HG03025 (cell line): ENCODE measurements around the gene YTHDC1.
"Not testable (repeated sequence)": the region's sequence is repeated elsewhere in the genome, so short reads cannot be mapped to it uniquely, and the experiment has no call there.

Experiments
- ATAC-seq: cut with Tn5 transposase; IDR thresholded peaks from one replicate; pipeline ENCODE4 v1.9.1; 2021; ENCODE audit warnings: mild to moderate bottlenecking, moderate library complexity; ENCODE audit not compliant: unreplicated experiment, low FRiP score

Gene YTHDC1

DNA sequence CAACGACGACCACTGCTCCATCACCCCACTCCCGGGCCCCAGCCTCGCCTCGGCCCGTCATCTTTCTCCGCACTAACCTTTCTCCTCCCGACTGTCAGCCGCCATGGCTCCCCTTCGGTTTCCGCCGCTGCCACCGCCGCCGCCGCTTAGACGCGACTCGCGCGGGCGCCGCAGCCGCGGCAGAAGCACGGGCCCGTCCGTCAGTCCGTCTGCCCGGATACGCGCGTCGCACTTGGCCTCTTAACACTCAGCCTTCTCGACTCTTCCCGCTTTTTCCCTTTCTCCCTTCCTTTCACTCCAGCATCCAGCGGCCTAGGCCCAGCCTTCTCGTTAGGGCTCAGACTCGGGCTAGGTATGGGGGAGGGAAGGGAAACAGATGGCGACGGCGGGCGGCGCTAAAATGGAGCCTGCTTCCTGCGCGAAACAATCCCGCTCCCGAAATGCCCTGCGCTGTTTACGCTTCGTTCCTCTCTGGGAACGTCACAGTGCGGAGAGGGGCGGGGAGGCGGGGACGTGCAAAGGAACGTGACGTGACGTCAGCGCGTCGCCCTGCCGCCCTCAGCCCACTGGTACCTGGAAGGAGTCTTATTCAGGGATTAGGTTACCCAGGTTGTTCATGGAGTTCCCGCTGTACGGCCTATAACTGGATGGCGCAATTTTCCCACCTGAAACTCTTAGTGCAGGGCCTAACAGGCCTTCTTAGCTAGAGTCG, at the start of gene YTHDC1:
Gene YTHDC1 (minus strand): TSS at position 442 of the 712 bp plus-strand sequence. CDS start 337 bp downstream, at position 105.
- peak; percentile 93 for ATAC-seq

DNA sequence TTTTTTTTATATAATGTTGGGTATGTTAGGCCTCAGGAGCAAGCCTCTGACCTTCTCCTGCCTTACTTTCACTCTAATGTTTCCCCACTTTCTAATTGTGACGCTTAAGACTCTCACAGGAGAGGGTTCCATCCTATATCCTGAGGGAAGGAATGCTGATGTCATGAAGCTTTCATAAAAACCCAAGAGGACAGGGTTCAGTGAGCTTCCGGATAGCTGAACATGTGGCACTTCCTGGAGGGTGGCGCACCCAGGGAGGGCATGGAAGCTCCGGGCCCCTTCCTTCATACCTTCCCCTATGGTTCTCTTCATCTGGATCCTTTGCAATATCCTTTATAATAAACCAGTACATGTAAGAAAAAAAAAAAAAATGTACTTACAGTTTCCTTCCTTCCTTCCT, 49.4 kb upstream of the YTHDC1 start:
- ATAC-seq: no peak

DNA sequence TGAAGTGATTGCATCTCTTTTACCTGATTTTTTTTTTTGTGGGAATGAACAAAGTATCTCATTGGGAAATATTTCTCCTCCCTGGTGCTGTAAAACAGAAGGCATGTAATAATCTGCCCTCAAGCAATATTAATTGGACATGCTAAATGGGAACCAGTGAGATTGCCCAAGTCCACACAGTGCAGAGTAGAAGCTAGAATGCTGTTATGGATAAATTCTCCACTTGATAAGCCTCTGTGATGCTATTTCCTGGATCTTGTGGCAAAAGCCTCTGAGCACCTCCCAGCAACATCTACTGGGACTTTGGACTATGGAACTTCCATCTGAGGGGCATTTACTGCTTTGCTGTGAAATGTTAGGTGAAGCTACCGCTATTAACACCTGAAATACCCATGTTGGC, 46.9 kb upstream of the YTHDC1 start:
- no peak for ATAC-seq

DNA sequence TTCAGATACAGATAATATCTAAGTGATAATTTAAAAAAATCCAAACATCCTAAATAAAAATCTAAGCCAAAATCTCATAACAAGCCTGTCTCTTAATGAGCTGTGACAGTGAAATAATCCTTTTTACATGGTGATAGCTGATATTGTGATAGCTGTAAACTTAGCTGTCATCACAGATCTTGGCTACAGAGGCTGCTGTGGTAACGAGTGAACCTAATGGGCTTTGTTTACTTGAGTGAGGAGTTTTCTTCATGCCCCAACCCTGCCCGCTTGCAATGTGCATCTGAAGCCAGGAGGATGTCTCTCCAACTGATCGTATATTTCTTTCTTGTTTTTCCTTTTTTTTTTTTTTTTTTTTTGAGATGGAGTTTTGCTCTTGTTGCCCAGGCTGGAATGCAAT, 41.5 kb upstream of the YTHDC1 start:
- ATAC-seq: no peak

DNA sequence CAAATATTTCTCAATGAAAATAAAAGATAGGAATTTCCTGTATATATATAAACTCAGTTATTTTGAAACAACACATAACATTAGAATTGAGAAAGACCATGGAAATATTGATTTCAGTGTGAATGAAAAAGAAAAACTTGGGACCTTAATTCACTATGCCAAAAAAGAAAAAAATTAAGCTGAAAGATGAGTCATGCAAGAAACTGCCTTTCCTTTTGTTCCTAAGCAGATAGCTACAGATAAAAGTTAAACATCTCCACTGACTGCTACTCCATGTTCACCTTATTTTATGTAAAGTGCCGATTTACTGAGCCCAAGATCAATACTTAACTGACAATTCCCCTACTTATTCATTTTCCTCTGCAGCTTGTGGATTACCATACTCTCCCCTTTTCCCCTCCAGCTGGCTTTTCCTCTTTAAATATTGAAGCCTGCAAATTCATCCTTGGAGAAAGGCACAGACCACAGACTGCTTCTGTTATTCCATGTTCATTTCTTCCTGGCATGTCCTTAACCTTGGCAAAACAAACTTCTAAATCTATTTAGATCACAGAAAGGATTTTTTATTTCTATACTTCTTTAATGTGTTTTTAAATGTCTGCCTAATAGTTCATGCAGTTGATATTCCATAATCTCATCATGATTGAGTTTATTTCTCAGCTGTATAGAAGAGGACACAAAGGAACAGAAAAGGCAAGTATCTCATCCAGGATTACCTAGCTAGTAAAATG, 40.5 kb upstream of the YTHDC1 start:
- no peak for ATAC-seq

DNA sequence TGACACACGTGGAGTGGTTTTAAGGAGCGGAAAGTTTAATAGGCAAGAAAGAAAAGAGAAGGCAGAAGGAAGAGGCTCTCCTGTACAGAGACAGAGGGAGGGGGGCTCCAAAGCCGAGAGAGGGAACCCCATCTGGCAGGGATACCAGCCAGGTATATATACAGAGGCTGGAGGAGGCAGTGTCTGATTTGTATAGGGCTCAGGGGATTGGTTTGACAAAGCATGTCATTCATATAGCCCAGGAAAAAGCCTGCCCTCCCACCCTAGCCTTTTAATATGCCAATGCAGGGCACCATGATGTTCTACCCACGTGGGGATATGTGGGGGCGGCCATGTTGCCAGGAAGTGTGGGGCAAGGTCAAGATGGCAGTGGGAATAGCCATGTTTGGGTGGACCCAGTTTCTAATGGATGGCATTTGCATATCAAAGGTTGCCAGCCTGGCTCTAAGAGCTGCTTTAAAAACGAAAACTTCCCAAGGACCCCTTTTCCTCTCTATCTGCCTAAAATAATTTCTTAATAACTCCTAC, 39.6 kb upstream of the YTHDC1 start:
- ATAC-seq: not testable (repeated sequence)

DNA sequence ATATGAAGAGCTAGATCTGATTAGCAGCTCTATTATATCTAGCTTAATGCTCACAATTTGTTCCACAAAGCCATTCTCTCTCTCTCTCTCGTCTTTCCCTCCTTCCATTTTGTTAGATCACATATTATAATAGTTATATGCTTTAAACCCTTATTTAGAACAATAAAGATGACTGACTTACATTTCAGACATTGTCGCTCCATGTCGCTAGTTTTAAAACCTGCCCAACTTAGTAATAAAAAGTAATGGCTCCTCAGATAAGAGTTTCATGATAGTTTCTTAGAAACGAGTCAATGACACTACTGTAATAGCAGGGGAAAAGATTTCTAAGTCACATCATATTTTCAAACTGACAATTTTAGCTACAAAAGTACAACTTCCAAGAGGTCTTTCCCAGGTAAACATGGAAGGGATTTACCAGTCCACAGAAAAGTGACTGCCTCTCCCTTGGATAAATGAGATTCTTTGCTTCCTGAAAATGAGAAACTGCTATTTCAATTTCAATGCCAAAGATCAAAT, 38.5 kb upstream of the YTHDC1 start:
- ATAC-seq: no peak

DNA sequence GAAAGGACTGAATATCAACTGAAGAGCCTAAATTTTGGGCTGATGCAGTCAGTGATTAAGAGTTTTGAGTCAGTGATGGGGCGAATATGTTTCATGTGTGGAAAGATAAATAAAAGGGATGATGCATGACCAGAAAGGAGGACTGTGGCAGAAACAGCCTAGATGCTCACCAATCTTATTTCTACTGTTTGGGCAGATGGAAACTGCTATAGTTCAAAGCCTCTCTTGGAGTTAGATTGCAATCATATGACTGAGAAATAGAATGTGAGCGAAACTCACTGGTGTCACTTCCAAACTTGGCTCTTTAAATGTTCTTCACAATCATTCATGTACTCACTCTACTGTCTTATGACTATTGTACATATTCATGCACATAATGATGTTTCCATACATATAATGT, 35.4 kb upstream of the YTHDC1 start:
- no peak for ATAC-seq

DNA sequence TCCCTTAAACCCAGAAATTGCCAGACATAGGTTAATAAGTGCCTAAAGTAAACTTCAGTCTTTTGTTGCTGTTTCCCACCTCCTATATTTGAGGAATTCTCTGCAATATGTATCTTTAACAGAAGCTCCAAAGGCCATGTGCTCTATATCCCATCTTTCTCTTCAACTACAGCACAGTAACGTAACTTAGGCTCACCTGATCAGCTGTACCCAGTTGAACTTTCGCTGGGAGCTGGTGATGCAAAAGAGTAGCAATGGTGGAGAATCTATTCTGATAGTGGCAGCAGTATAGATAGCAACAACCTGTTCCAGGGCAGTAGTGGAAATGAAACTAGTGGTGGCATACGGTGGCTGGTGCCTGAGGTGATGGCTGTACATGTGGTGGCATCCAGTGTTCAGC, 33.2 kb upstream of the YTHDC1 start:
- no peak for ATAC-seq

DNA sequence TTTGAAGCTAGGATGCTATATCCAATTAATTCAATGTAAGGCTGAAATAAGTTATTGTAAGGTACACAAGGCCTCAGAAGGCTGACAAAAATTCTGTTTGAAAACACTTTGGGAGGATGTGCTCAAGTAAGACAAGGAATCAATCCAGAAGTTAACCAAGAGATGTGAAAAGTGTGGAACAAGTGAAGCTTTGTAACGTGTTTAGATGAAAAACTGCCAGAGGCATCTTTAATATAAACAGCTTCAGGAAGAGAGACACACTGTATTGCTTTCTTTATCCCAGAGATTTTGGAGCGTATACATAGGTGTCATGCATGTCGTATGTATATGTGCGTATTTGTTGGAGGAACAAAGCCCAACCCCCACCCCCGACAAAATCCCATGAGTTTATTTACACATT, 28.3 kb upstream of the YTHDC1 start:
- no peak for ATAC-seq

DNA sequence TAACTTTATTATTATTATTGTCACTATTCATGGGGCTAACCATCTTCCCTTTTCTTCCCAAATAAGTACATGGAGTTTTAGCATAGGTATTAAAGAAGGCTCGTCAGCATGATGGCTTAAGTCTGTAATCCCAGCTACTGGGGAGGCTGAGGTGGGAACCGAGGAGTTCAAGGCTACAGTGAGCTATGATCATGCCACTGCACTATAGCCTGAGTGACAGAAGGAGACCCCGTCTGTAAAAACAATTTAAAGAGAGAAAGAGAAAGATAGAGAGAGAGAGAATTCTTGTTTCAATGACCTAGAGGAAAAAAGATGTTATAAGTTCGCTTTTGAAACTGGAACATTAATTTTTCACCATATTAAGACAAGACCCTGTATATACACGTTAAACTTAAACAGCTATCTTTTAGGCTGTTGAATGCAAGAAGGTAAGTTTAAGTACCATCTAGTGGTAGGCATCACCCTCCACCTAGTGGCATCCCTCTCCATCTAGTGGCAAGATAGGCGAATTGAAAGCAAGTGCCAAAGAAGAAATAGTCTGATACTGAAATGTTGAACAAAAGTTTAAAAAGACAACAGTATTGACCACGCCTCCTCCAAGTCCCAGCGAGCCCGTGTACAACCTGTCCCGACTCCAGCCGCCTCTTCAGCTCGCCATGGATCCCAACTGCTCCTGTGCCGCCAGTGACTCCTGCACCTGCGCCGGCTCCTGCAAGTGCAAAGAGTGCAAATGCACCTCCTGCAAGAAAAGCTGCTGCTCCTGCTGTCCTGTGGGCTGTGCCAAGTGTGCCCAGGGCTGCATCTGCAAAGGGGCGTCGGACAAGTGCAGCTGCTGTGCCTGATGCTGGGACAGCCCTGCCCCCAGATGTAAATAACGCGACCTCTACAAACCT, 26.0 kb upstream of the YTHDC1 start:
- ATAC-seq: peak; percentile 80

DNA sequence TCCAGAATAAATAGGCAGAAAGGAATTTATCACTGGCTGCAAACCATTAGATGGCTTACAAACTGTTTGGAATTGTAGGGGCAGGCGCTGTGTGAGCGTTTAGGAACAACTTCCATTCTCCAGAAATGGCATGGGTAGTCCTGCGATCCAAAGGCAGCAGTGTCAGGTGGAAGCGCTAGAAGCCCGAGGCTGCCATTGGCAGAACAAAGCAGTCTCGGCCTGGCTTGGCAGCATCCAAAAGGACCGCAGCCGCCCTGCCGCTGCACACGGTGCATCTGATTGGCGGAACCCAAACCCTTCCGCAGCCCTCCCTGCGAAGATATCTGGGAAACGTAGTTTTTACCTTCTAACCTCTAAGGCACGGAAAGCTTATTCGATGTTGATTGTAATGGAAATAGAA, 23.6 kb upstream of the YTHDC1 start:
- ATAC-seq: peak; percentile 71

DNA sequence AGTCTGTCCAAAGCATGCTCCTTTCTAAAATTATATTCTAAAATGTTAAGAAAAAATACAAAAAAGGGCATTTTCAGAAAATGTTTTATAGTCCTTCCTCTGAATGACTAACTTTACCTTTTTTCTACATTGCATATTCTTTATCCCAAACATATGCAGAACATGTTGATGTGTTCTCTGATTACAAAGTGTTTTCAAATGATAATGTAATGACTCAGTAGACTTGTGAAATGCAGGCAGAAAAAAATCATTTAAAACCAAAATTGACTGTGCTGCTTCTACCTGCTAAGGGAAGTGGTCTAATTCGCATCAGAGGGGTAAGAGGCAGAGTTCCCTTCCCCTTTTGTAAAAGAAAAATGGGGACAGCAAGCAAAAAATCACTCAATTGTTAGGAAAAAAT, 22.7 kb upstream of the YTHDC1 start:
- ATAC-seq: no peak

DNA sequence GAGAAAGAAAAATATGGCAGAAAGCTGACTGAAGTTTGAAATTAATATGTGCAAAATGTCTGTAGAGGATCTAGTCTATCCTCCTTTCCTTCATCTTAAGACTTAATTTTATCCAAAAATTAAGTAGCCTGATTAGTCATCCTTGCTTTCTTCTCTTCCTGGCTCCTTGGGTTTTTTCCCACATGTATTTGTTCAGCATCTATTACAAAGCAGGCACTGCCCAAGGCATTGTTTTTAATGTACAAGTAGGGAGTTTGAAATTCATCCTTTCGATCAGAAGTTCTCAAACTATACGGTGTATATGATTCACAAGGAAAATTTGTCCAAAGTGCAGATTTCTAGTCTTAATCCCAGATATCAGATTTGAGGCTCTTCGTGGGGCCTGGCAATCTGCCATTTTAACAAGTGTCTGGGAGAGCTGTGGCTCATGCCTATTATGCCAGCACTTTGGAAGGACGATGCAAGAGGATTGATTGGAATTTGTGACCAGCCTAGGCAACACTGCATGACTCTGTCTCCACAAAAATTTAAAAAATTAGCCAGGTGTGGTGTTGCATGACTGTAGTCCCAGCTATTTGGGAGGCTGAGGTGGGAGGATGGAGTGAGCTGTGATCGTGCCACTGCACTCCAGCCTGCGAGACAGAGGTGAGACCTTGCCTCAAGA, 19.4 kb upstream of the YTHDC1 start:
- ATAC-seq: no peak

DNA sequence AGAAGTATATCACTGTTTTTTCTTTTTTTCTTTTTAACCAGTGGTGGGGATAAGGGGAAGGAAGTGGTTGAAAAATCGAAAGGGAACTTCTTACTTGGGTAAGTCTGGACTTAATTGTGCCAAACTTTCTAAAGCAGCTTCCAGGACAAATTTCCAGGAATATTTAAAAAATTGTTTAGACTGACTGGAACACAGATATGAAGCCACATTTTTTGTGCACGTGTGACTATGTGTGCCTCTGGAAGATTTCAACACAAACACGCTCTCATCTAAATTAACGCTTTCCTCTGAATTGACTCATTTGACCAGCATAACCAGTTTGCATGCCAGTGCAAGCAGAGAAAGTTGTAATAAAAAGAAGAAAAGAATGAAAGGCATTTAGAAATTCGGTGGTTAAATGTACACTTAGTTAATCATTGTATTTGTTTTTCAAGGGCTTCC, 18.8 kb upstream of the YTHDC1 start:
- ATAC-seq: no peak

DNA sequence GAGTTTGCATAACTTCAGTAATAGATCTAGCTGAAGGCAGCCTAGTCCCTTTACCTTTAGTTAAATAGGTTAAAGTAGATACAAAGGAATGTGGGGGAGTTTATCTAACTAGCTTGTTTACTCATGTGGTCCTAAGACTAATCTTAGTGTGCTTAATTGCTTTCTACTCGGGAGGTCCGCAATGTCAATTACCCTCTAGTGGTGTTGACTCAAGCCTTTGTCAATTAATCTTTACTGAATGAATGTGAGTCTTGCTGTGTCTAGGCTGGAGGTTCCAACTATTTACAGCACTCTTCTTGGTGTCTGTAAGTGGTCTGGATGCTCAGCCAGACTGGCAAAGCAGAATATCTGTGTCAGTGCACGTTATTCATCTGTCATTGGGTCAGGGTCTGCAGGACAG, 17.9 kb upstream of the YTHDC1 start:
- ATAC-seq: no peak

DNA sequence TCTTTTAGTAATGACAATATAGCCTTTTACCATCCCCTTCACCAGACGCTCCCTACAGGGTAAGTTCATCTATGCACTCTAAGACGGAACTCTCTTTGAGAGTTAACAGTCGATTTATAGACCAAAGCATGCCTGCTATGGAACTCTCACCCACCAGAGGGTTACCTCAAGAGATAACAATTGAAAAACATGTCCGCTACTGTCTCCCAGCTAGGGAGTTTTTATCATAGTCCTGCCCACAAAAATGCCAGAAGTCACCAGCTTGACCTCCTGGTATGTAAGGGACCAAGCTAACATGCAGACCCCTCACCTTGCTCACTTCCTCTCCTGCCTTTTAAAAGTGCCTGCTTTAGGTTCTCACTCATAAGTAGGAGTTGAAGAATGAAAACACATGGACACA, 16.7 kb upstream of the YTHDC1 start:
- no peak for ATAC-seq

DNA sequence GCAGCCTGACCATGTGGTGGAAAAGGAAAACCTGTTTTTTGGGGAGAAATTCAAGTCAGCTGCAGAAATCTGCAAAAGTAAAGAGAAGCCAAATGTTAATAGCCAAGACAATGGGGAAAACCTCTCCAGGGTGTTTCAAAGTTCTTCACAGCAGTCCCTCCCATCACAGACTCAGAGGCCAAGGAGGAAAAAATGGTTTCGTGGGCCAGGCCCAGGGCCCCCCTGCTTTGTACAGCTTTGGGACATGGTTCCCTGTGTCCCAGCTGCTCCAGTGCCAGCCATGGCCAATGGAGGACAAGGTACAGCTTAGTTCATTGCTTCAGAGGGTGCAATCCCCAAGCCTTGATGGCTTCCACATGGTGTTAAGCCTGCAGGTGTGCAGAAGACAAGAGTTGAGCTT, 15.2 kb upstream of the YTHDC1 start:
- no peak for ATAC-seq

DNA sequence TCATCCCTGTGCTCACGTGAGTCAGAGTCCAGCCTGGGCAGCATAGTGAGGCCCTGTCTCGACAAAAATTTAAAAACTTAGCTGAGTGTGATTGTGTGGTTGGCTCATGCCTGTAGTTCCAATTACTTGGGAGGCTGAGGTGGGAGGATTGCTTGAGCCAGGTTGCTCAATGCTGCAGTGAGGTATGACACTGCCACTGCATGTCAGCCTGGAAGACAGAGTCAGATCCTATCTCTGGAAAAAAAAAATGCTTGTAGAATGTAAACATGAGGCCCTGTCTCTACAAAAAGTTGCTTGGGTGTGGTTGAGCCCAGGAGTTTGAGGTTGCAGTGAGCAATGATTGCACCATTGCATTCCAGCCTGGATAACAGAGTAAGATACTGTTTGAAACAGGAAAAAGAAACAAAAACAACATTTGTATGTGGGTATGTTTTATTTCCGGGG, 11.3 kb upstream of the YTHDC1 start:
- no peak for ATAC-seq
